Lower leg skin (tissue), 4 donors: ENCODE results near the gene CDK17. TPM values are rescaled to one million over a fixed set of nuclear protein-coding genes. Genes with fewer than 3 reads are reported as not detected.
"Not testable (repeated sequence)": the region's sequence is repeated elsewhere in the genome, so short reads cannot be mapped to it uniquely, and the experiment has no call there.

Source experiments
- DNase-seq, 2 donors: peaks; one replicate each; pipeline ENCODE4 v3.0.0-alpha.2; 2019; ENCODE audit warnings: low spot score in 2 of 2
- H3K4me3 ChIP-seq: fragments of 200-600 bp; sonication (generic); 2 replicates; pipeline ENCODE4 v1.5.1; 2017; ENCODE audit warnings: mild to moderate bottlenecking, low read depth; ENCODE audit not compliant: poor library complexity, severe bottlenecking
- POLR2A ChIP-seq, 2 donors: fragments of 450-650 bp; IDR thresholded peaks; one replicate each; pipeline ENCODE4 v1.6.1; 2016 to 2017; ENCODE audit warnings: antibody characterized with exemption in 2 of 2, mild to moderate bottlenecking in 1 of 2, moderate library complexity in 1 of 2
- WGBS, 2 donors: methylation state at CpG; one replicate each; pipeline ENCODE4 v1.1.5; 2018; 5-methylcytosine and 5-hydroxymethylcytosine counted together
- intact Hi-C: fragments of 100-400 bp; cut with DNase I; formaldehyde crosslinking; loops from one replicate; pipeline ENCODE4 v1.15.0; 2023; ENCODE audit warnings: low total_unique reads
- total RNA-seq, 4 donors: library from RNA; depleted of rRNA; stranded (reverse); fragments of >200 nt; gene quantifications; one replicate each; pipeline ENCODE4 v1.1.0, GENCODE V29; 2016
- TF ChIP-seq, protein P1 (sequence below), 3 donors: fragments of 450-650 bp; IDR thresholded peaks; one replicate each; pipeline ENCODE4 v1.5.1; 2016; ENCODE audit warnings: antibody characterized with exemption in 3 of 3, mild to moderate bottlenecking in 3 of 3, moderate library complexity in 2 of 3

The CDK17 gene
- total RNA-seq, 4 donors from 2014 or later: 27.3 to 41.9 (median 30.8) TPM

DNA sequence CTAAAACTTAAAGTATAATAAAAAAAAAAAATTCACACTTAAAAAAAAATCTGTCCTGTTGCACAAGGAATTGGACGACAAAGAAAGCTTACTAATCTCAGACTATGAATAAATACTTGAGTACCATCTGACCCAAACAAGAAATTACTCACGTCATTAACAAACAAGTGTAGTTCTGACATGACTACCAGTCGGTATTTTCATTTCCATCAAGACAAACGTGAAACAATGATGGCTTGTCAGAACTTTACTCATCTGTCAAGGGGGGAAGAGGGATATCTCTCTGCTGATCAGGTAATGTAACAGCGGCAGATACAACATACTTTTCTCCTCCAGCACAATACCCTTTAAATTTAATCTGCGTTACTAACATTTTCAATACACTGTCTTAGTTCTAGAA, 78.3 kb downstream of the CDK17 start:
- no peak for DNase-seq
- TF ChIP-seq POLR2A (IDR thresholded peaks at IDR 0.05): no peak
- TF ChIP-seq, protein P1, sequence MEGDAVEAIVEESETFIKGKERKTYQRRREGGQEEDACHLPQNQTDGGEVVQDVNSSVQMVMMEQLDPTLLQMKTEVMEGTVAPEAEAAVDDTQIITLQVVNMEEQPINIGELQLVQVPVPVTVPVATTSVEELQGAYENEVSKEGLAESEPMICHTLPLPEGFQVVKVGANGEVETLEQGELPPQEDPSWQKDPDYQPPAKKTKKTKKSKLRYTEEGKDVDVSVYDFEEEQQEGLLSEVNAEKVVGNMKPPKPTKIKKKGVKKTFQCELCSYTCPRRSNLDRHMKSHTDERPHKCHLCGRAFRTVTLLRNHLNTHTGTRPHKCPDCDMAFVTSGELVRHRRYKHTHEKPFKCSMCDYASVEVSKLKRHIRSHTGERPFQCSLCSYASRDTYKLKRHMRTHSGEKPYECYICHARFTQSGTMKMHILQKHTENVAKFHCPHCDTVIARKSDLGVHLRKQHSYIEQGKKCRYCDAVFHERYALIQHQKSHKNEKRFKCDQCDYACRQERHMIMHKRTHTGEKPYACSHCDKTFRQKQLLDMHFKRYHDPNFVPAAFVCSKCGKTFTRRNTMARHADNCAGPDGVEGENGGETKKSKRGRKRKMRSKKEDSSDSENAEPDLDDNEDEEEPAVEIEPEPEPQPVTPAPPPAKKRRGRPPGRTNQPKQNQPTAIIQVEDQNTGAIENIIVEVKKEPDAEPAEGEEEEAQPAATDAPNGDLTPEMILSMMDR (IDR thresholded peaks at IDR 0.05): no peak
- H3K4me3 ChIP-seq: no peak overlapping the region
- intact Hi-C loops: no loop called here
- 90 to 91% methylated on average over 6 of the region's 6 CpGs for WGBS, 2 donors

DNA sequence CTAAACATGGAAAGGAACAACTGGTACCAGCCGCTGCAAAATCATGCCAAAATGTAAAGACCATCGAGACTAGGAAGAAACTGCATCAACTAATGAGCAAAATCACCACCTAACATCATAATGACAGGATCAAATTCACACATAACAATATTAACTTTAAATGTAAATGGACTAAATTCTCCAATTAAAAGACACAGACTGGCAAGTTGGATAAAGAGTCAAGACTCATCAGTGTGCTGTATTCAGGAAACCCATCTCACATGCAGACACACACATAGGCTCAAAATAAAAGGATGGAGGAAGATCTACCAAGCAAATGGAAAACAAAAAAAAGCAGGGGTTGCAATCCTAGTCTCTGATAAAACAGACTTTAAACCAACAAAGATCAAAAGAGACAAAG, 82.4 kb downstream of the CDK17 start:
- DNase-seq, intact Hi-C loops, H3K4me3 ChIP-seq: not testable (repeated sequence)
- WGBS, 2 donors: 88 to 92% methylated on average over 1 to 2 of the region's 2 CpGs

DNA sequence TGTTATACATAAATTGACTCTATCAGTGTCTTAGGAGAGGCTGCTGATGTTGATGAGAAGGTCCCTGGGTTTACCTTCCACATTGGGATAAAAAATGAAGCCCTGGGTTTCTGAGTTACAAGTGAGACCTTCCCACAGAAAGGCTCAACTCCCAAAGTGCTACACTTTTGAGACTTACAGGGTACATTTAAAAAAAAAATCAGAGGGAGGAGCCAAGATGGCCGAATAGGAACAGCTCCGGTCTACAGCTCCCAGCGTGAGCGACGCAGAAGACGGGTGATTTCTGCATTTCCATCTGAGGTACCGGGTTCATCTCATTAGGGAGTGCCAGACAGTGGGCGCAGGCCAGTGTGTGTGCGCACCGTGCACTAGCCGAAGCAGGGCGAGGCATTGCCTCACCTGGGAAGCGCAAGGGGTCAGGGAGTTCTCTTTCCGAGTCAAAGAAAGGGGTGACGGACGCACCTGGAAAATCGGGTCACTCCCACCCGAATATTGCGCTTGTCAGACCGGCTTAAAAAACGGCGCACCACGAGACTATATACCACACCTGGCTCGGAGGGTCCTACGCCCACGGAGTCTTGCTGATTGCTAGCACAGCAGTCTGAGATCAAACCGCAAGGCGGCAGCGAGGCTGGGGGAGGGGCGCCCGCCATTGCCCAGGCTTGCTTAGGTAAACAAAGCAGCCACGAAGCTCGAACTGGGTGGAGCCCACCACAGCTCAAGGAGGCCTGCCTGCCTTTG, 84.3 kb downstream of the CDK17 start:
- 66 to 76% methylated on average over 19 to 29 of the region's 33 CpGs for whole genome bisulfite sequencing, 2 donors
- H3K4me3 ChIP-seq, intact Hi-C loops, DNase-seq: not testable (repeated sequence)

DNA sequence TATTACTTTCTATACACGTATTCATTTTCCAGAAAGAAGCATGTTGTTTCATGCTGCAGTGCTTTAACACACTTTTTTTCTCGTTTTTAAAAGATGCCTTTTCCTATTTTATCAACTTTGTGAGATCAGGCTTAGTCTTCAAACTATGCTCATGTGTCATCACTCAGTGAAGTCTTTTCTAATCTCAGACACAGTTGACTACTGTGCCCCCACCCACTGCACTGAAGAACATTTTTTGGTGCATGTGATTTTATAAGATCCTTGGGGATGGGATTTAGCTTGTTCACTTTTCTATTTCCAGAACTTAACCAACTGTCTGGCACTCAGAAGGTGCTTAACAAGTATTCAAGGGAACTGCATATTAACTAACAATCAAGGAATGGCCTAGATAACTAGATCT, 85.5 kb downstream of the CDK17 start:
- TF ChIP-seq, protein P1 (IDR thresholded peaks at IDR 0.05): no peak
- TF ChIP-seq POLR2A (IDR thresholded peaks at IDR 0.05): no peak
- no peak for DNase-seq
- H3K4me3 ChIP-seq: no peak overlapping the region
- WGBS, 2 donors: 41 to 45% methylated on average over 2 of the region's 2 CpGs
- intact Hi-C loops: no loop called here

DNA sequence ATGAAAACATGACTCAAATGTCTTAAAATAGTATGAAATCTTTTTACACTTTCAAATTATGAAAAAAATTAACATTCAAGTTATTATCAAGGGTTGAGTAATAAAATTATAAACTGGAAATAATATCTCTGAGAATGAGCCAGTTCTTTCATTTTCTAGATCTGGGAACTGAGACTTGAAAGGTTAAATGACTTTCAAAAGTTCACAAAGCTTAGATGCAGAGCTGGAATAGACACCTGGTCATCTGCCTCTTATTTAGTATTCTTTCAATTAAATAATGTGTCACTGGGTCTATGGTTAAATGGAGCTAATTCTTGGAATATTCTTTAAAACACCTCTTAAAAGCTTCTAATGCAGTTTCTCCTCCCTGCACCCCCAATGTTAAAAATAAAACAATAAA, 86.6 kb downstream of the CDK17 start:
- TF ChIP-seq, protein P1 (IDR thresholded peaks at IDR 0.05): no peak
- TF ChIP-seq POLR2A (IDR thresholded peaks at IDR 0.05): no peak
- intact Hi-C loops: no loop called here
- no peak for DNase-seq
- H3K4me3 ChIP-seq: no peak overlapping the region

DNA sequence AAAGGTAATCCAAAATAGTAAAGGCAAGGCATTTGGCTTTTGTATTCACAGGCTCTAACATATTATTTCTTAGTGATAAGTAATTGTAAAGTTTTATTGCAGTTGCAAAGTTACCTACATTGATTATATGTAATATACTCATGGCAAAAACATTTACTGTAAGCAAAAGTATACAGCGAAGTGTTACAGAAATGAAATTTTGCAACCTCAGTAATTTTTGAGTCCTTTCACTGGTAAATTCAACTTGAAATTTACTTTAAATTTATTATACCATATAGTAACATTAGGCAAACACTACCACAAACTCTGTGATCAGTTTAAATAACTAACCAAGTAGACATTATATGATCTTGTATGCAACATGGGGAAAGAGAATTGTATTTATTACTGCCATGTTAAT, 89.0 kb downstream of the CDK17 start:
- TF ChIP-seq, protein P1 (IDR thresholded peaks at IDR 0.05): no peak
- TF ChIP-seq POLR2A (IDR thresholded peaks at IDR 0.05): no peak
- 96% methylated on average over 1 of the region's 1 CpG for WGBS, 2 donors
- H3K4me3 ChIP-seq: no peak overlapping the region
- intact Hi-C loops: no loop called here
- DNase-seq: no peak

DNA sequence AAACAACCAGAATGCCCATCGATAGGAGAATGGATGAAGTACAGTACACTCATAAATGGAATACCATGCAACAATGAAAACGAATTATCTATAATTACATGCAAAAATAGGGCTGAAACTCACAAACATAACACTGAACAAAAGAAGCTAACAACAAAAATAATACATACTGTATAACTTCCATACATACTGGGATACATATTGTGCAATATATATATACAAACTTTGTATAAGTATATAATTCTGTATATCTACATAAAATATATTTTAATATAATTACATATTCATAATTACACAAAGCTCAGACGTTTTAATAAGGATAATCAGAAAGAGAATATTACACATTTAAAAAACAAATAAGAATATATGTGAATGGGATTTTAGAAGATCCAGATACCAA, 90.2 kb downstream of the CDK17 start:
- intact Hi-C loops: no loop called here
- no peak for DNase-seq
- 93 to 94% methylated on average over 3 of the region's 3 CpGs for WGBS, 2 donors
- no peak overlapping the region for H3K4me3 ChIP-seq
- TF ChIP-seq, protein P1 (IDR thresholded peaks at IDR 0.05): no peak
- no peak for TF ChIP-seq POLR2A (IDR thresholded peaks at IDR 0.05)
